GM12878 (cell line): ENCODE data around the gene COL9A3. TPM values are rescaled to one million over a fixed set of nuclear protein-coding genes. Genes with fewer than 3 reads are reported as not detected.

Source experiments
- ATAC-seq: fragments of 200-7000 bp; cut with Tn5 transposase; 3 replicates; pipeline ENCODE4 v1.9.1; 2020; ENCODE audit warnings: mild to moderate bottlenecking, moderate library complexity
- BruUV-seq: library from RNA; stranded (reverse); fragments of 400-500 nt; replicated peaks from 2 replicates; lab custom pipeline; 2021; lab: Mats Ljungman, UMichigan
- CTCF ChIA-PET: fragments of 300-600 bp; sonication (Branson Sonifier 250); formaldehyde crosslinking; extraction: SDS; loops from one replicate; lab custom pipeline; 2021; ENCODE audit warnings: inconsistent platforms; lab: Yijun Ruan, JAX
- POLR2A ChIA-PET: fragments of 350-600 bp; formaldehyde crosslinking; extraction: SDS; loops from one replicate; lab custom pipeline; 2021; ENCODE audit warnings: inconsistent platforms; lab: Charles Lee
- RAD21 ChIA-PET: fragments of 300-600 bp; sonication (Branson Sonifier 250); formaldehyde crosslinking; loops from one replicate; lab custom pipeline; 2023; ENCODE audit warnings: antibody characterized with exemption; ENCODE audit not compliant: unreplicated experiment; lab: Charles Lee
- SMC1A ChIA-PET: fragments of 300-600 bp; sonication (Branson Sonifier 250); formaldehyde crosslinking; loops from one replicate; lab custom pipeline; 2023; ENCODE audit not compliant: unreplicated experiment, uncharacterized antibody; lab: Charles Lee
- DNase-seq: peaks from one replicate; pipeline ENCODE4 v3.0.0-alpha.2; 2011; ENCODE audit warnings: low read depth, low spot score
- FAIRE-seq: peaks from 3 replicates; lab custom pipeline; 2011; peaks lifted over from hg19 to GRCh38; lab: Jason Lieb, UNC
- H2AFZ ChIP-seq: 2 replicates; pipeline ENCODE4 v1.6.0; 2011; ENCODE audit warnings: low read depth, low read length, control low read depth; ENCODE audit not compliant: control insufficient read depth
- H3K27ac ChIP-seq: 2 replicates; pipeline ENCODE4 v1.5.1; 2011; ENCODE audit warnings: control low read depth; ENCODE audit not compliant: control insufficient read depth, insufficient read depth
- H3K27me3 ChIP-seq, 2 experiments: replicated peaks in 1 of 2; 2 replicates each; pipeline versions ENCODE4 v1.6.0 to v1.6.1; 2011; ENCODE audit warnings: low read length in 1 of 2; ENCODE audit not compliant: control insufficient read depth in 2 of 2, insufficient read depth in 2 of 2
- H3K36me3 ChIP-seq, 2 experiments: 2 replicates each; pipeline ENCODE4 v1.5.1; 2011; ENCODE audit warnings: low read length in 1 of 2; ENCODE audit not compliant: control insufficient read depth in 2 of 2, insufficient read depth in 2 of 2
- H3K4me1 ChIP-seq: 2 replicates; pipeline ENCODE4 v1.6.1; 2011; ENCODE audit warnings: mild to moderate bottlenecking, low read length, moderate library complexity, mixed read lengths; ENCODE audit not compliant: control insufficient read depth, insufficient read depth
- H3K4me2 ChIP-seq: 2 replicates; pipeline ENCODE4 v1.6.0; 2011; ENCODE audit warnings: control low read depth; ENCODE audit not compliant: control insufficient read depth, insufficient read depth
- H3K4me3 ChIP-seq: fragments of 200-600 bp; sonication (generic); 2 replicates; pipeline ENCODE4 v1.5.1; 2016
- H3K79me2 ChIP-seq: 2 replicates; pipeline ENCODE4 v1.6.0; 2011; ENCODE audit warnings: low read length; ENCODE audit not compliant: control insufficient read depth, insufficient read depth
- H3K9ac ChIP-seq: 2 replicates; pipeline ENCODE4 v1.8.0; 2011; ENCODE audit warnings: low read length, control low read depth, mixed read lengths; ENCODE audit not compliant: control insufficient read depth, insufficient read depth
- H3K9me3 ChIP-seq: replicated peaks from 3 replicates; pipeline ENCODE4 v1.5.1; 2011; ENCODE audit warnings: mild to moderate bottlenecking, low read length; ENCODE audit not compliant: control insufficient read depth, insufficient read depth
- H4K20me1 ChIP-seq: 2 replicates; pipeline ENCODE4 v1.6.0; 2011; ENCODE audit not compliant: control insufficient read depth, insufficient read depth
- ATF7 ChIP-seq: fragments of 450-650 bp; IDR thresholded peaks from 2 replicates; pipeline ENCODE4 v1.6.1; 2016; ENCODE audit warnings: low read depth, mild to moderate bottlenecking
- BMI1 ChIP-seq: fragments of 450-650 bp; IDR thresholded peaks from 2 replicates; pipeline ENCODE4 v1.6.1; 2016; ENCODE audit warnings: mild to moderate bottlenecking, moderate library complexity, borderline replicate concordance
- CREB1 ChIP-seq: IDR thresholded peaks from 2 replicates; pipeline ENCODE4 v1.6.1; 2012; ENCODE audit warnings: low read depth, mild to moderate bottlenecking, inconsistent platforms
- DPF2 ChIP-seq: fragments of 450-650 bp; IDR thresholded peaks from 2 replicates; pipeline ENCODE4 v1.6.1; 2017; ENCODE audit warnings: mild to moderate bottlenecking
- EED ChIP-seq: sonication (generic); IDR thresholded peaks from 2 replicates; pipeline ENCODE4 v1.6.1; 2016; ENCODE audit warnings: antibody characterized with exemption, low read depth
- FOXM1 ChIP-seq: IDR thresholded peaks from 2 replicates; pipeline ENCODE4 v1.6.1; 2012; ENCODE audit warnings: low read depth, mild to moderate bottlenecking, inconsistent platforms, low read length, moderate library complexity
- NR2F1 ChIP-seq: fragments of 450-650 bp; conservative IDR thresholded peaks from 2 replicates; pipeline ENCODE4 v1.6.1; 2017; ENCODE audit warnings: mild to moderate bottlenecking
- POLR2A ChIP-seq: IDR thresholded peaks from 2 replicates; pipeline ENCODE4 v1.6.1; 2011; ENCODE audit warnings: low read depth, mild to moderate bottlenecking, low read length
- POU2F2 ChIP-seq: IDR thresholded peaks from 3 replicates; pipeline ENCODE4 v1.6.1; 2011; ENCODE audit warnings: low read depth, mild to moderate bottlenecking, low read length, borderline replicate concordance
- SREBF1 ChIP-seq: IDR thresholded peaks from 2 replicates; pipeline ENCODE4 v1.6.1; 2012; ENCODE audit warnings: mild to moderate bottlenecking, low read length
- SUZ12 ChIP-seq: fragments of 200-600 bp; sonication (generic); IDR thresholded peaks from one replicate; pipeline ENCODE4 v1.6.1; 2018; ENCODE audit warnings: antibody characterized with exemption, mild to moderate bottlenecking; ENCODE audit not compliant: unreplicated experiment
- TAF1 ChIP-seq: IDR thresholded peaks from 2 replicates; pipeline ENCODE4 v1.6.1; 2011; ENCODE audit warnings: mild to moderate bottlenecking, low read depth, low read length, borderline replicate concordance
- TCF12 ChIP-seq: IDR thresholded peaks from 2 replicates; pipeline ENCODE4 v1.6.1; 2011; ENCODE audit warnings: low read depth, mild to moderate bottlenecking, low read length
- WGBS: methylation state at CpG from one replicate; pipeline ENCODE4 v1.1.6; 2016; ENCODE audit warnings: low lambda C conversion rate; ENCODE audit not compliant: insufficient replicate concordance, insufficient coverage; ENCODE audit errors: missing lambda C conversion rate; 5-methylcytosine and 5-hydroxymethylcytosine counted together
- in situ Hi-C: fragments of 300-500 bp; cut with MboI; formaldehyde crosslinking; loops from 9 replicates; pipeline ENCODE4 v1.14.3; 2018; ENCODE audit warnings: mixed read lengths
- intact Hi-C: fragments of 100-400 bp; cut with micrococcal nuclease; formaldehyde crosslinking; loops from one replicate; pipeline ENCODE4 v1.14.2; 2022; ENCODE audit not compliant: unreplicated experiment
- polyA plus RNA-seq, 11 experiments: library from polyadenylated mRNA; depleted of rRNA in 4 of 11; unstranded in 6 of 11; stranded (reverse) in 5 of 11; fragments of >200 nt; fragmentation: Nextera tagmentation in 4 of 11; fragmentation: Illumina TruSeq in 1 of 11; extraction: Ambion mirVana in 4 of 11; extraction: Trizol in 1 of 11; gene quantifications; 1 replicate in 1 of 11; 2 replicates in 10 of 11; pipeline versions ENCODE4 v1.2.1 to v1.2.3, GENCODE V29; 2011 to 2016; ENCODE audit warnings: inconsistent platforms in 2 of 11, missing spikeins in 2 of 11, low read depth in 1 of 11
- total RNA-seq, 4 experiments: library from RNA; depleted of rRNA in 3 of 4; stranded (reverse); fragments of >200 nt in 3 of 4; fragmentation: Illumina TruSeq in 1 of 4; extraction: Trizol in 1 of 4; gene quantifications; 2 replicates each; pipeline versions ENCODE4 v1.2.1 to v1.2.3, GENCODE V29; 2013 to 2021
- TF ChIP-seq, protein P1 (sequence below): fragments of 450-650 bp; IDR thresholded peaks from 2 replicates; pipeline ENCODE4 v1.6.1; 2017; ENCODE audit warnings: borderline replicate concordance
- TF ChIP-seq, protein P2 (sequence below): IDR thresholded peaks from 2 replicates; pipeline ENCODE4 v1.6.1; 2012; ENCODE audit warnings: mild to moderate bottlenecking, low read depth, low read length

The COL9A3 gene
- total and polyA plus RNA-seq, 10 of the 15 experiments (the other 5 are each of a cell fraction or from before 2014, with no cell fraction given): 0.09 to 1.7 (median 0.63) TPM; not detected in 1

DNA sequence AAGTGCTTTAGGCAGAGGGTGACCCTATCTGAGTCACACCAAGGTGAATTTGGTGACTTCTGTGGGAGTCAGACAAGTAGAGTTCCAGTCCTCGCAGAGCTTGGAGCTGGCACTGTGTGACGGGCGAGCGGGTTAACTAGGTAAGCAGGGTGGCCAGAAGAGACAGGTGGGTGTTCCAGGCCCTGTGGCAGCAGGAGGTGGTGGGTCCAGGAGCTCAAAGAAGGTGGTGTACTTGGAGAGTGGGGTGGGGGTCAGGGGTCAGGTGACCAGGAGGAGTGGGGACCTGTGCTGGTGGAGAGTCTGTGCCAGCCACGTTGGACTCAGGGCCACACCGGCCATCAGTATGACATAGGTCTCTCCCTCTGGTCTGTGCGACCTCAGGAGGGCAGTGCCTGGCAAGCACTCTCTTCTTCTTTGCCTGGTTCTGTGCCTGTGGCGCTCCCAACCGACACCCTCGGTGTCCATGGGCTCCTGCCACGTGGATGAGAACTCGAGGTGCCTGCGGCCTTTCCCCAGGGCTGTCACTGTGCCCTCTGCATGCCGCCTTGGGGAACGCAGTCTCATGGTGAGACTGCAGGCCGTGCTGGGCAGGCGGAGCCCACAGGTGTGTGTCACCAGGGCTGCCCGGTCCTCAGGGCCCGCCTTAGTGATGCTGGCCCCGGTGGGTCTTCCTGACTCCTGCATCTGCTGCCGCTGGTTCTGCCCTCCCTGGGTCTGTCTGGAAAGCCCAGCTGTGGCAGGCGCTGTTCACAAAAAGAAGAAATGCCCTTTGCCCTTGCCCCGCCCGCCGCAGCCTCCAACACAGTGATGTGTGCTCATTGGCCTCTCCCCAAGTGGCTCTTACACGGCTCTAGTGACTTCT lies 18.9 kb upstream of the COL9A3 start:
- Histone ChIP-seq H3K4me1 (peaks cover 17% of the 10 kb centered on the region), H3K4me3 (peak overlapping the region; percentile 70; the same call in 1 of the 2 replicates), H3K36me3 (peaks cover 5 to 11% of the 10 kb centered on the region in 2 experiments), H3K79me2 (peaks cover 7% of the 10 kb centered on the region), H2AFZ (no peak overlapping the region), H4K20me1 (no peaks in the 10 kb centered on the region), H3K4me2 (peak overlapping the region; percentile 84; the same call in 1 of the 2 replicates), H3K27ac (no peak overlapping the region), H3K9me3 (no peaks in the 10 kb centered on the region), H3K9ac (no peak overlapping the region; the same call in none of the 2 replicates), H3K27me3 (no peaks in the 10 kb centered on the region; a peak in 1 of 4 replicates)
- in situ Hi-C loops (loop anchor here (10.0 kb wide), 1 partner anchor 143 kb away; no protein-coding TSS in a partner anchor), intact Hi-C loops (no loop called here)
- POLR2A ChIA-PET: no interaction called here
- CTCF ChIA-PET: interaction anchor here (5.0 kb wide), 1 partner anchor 9 kb away, joined by 43 read pairs; no protein-coding TSS in a partner anchor
- SMC1A ChIA-PET: interaction anchor here (0.8 kb wide), 1 partner anchor 10 kb away, joined by 3 read pairs; no protein-coding TSS in a partner anchor
- no TSS peak for BruUV-seq
- ATAC-seq (no peak), FAIRE-seq (no peak), DNase-seq (no peak)
- RAD21 ChIA-PET: no interaction called here
- WGBS: 92% methylated on average over 25 of the region's 26 CpGs
- TF ChIP-seq POU2F2 (no peak), TCF12 (no peak), SUZ12 (no peak), DPF2 (no peak), EED (no peak), CREB1 (no peak), SREBF1 (no peak), FOXM1 (no peak), TAF1 (no peak), ATF7 (no peak), POLR2A (no peak), NR2F1 (no peak), BMI1 (no peak)
- TF ChIP-seq, protein P1, sequence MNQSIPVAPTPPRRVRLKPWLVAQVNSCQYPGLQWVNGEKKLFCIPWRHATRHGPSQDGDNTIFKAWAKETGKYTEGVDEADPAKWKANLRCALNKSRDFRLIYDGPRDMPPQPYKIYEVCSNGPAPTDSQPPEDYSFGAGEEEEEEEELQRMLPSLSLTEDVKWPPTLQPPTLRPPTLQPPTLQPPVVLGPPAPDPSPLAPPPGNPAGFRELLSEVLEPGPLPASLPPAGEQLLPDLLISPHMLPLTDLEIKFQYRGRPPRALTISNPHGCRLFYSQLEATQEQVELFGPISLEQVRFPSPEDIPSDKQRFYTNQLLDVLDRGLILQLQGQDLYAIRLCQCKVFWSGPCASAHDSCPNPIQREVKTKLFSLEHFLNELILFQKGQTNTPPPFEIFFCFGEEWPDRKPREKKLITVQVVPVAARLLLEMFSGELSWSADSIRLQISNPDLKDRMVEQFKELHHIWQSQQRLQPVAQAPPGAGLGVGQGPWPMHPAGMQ: no peak
- TF ChIP-seq, protein P2, sequence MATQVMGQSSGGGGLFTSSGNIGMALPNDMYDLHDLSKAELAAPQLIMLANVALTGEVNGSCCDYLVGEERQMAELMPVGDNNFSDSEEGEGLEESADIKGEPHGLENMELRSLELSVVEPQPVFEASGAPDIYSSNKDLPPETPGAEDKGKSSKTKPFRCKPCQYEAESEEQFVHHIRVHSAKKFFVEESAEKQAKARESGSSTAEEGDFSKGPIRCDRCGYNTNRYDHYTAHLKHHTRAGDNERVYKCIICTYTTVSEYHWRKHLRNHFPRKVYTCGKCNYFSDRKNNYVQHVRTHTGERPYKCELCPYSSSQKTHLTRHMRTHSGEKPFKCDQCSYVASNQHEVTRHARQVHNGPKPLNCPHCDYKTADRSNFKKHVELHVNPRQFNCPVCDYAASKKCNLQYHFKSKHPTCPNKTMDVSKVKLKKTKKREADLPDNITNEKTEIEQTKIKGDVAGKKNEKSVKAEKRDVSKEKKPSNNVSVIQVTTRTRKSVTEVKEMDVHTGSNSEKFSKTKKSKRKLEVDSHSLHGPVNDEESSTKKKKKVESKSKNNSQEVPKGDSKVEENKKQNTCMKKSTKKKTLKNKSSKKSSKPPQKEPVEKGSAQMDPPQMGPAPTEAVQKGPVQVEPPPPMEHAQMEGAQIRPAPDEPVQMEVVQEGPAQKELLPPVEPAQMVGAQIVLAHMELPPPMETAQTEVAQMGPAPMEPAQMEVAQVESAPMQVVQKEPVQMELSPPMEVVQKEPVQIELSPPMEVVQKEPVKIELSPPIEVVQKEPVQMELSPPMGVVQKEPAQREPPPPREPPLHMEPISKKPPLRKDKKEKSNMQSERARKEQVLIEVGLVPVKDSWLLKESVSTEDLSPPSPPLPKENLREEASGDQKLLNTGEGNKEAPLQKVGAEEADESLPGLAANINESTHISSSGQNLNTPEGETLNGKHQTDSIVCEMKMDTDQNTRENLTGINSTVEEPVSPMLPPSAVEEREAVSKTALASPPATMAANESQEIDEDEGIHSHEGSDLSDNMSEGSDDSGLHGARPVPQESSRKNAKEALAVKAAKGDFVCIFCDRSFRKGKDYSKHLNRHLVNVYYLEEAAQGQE: no peak
